WI38 (cell line): ENCODE measurements around the gene ATXN7L1.

ENCODE experiments used
- H3K4me3 ChIP-seq: 2 replicates; pipeline ENCODE4 v1.5.1; 2011; ENCODE audit warnings: low read depth, mild to moderate bottlenecking, control low read depth, low read length
- TF ChIP-seq, protein P1 (sequence below): IDR thresholded peaks from 2 replicates; pipeline ENCODE4 v1.5.1; 2012; ENCODE audit warnings: low read depth, mild to moderate bottlenecking, control low read depth, low read length

ATXN7L1 gene

GRCh38 chr7:105816266-105816843 is 60.0 kb downstream of the ATXN7L1 start:
- TF ChIP-seq, protein P1, sequence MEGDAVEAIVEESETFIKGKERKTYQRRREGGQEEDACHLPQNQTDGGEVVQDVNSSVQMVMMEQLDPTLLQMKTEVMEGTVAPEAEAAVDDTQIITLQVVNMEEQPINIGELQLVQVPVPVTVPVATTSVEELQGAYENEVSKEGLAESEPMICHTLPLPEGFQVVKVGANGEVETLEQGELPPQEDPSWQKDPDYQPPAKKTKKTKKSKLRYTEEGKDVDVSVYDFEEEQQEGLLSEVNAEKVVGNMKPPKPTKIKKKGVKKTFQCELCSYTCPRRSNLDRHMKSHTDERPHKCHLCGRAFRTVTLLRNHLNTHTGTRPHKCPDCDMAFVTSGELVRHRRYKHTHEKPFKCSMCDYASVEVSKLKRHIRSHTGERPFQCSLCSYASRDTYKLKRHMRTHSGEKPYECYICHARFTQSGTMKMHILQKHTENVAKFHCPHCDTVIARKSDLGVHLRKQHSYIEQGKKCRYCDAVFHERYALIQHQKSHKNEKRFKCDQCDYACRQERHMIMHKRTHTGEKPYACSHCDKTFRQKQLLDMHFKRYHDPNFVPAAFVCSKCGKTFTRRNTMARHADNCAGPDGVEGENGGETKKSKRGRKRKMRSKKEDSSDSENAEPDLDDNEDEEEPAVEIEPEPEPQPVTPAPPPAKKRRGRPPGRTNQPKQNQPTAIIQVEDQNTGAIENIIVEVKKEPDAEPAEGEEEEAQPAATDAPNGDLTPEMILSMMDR, result no peak

GRCh38 chr7:105815576-105815975 is 60.8 kb downstream of the ATXN7L1 start:
- TF ChIP-seq, protein P1, result no peak
- H3K4me3 ChIP-seq, result no peak overlapping the region

More at GRCh38 chr7:105816266-105816843, 60.0 kb downstream of the ATXN7L1 start:
- no peak overlapping the region for H3K4me3 ChIP-seq

DNA sequence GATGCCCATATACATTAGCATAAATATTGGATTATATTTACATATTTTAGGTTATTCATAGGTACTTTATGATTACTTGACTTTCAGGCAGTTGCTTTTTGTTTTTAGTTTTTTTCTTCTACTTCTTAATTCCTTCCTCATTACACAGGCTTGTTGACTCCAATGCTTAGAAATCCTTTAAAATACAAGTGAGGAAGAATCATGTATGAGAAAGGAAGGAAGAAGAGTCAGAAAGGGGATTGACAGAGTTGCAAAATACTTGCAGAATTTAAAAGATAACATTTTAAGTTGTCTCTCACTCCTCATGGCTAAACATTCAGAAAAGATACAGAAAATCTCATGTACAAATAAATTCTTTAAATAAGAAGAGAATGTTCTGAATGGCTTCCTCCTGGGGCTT is 61.9 kb downstream of the ATXN7L1 start:
- H3K4me3 ChIP-seq, result no peak overlapping the region
- TF ChIP-seq, protein P1, result no peak

- TF ChIP-seq, protein P1, result no peak
- H3K4me3 ChIP-seq, result no peak overlapping the region
Observed at GRCh38 chr7:105811189-105811847, 65.1 kb downstream of the ATXN7L1 start.

- no peak overlapping the region for H3K4me3 ChIP-seq
- TF ChIP-seq, protein P1, result no peak
Observed at GRCh38 chr7:105810556-105810955, 65.8 kb downstream of the ATXN7L1 start.

GRCh38 chr7:105808703-105809590 is 67.5 kb downstream of the ATXN7L1 start:
- TF ChIP-seq, protein P1, result no peak
- no peak overlapping the region for H3K4me3 ChIP-seq
